Mucosa of descending colon (tissue), 3 donors: Measurements from ENCODE around the gene CERS6. TPM values are rescaled to one million over a fixed set of nuclear protein-coding genes. Genes with fewer than 3 reads are reported as not detected.

ENCODE experiments used
- ATAC-seq: fragments of 200-7000 bp; cut with Tn5 transposase; one replicate; pipeline ENCODE4 v1.9.1; 2020; ENCODE audit warnings: mild to moderate bottlenecking, moderate library complexity
- DNase-seq, 3 donors: peaks; one replicate each; pipeline ENCODE4 v3.0.0-alpha.2; 2020
- H3K36me3 ChIP-seq: fragments of 200-600 bp; one replicate; pipeline ENCODE4 v1.8.0; 2021; ENCODE audit warnings: low read depth, mild to moderate bottlenecking
- H3K4me1 ChIP-seq: fragments of 200-600 bp; one replicate; pipeline ENCODE4 v1.8.0; 2021; ENCODE audit warnings: low read depth, mild to moderate bottlenecking
- H3K4me3 ChIP-seq: fragments of 200-600 bp; one replicate; pipeline ENCODE4 v1.8.0; 2021; ENCODE audit warnings: mild to moderate bottlenecking
- H3K9me3 ChIP-seq: fragments of 200-600 bp; one replicate; pipeline ENCODE4 v1.8.0; 2021; ENCODE audit warnings: mild to moderate bottlenecking
- CTCF ChIP-seq: fragments of 200-600 bp; IDR thresholded peaks from one replicate; pipeline ENCODE4 v1.8.0; 2022; ENCODE audit warnings: antibody characterized with exemption, mild to moderate bottlenecking
- intact Hi-C, 2 donors: fragments of 100-400 bp; cut with DNase I in 1 of 2; cut with micrococcal nuclease in 1 of 2; formaldehyde crosslinking; loops; one replicate each; pipeline versions ENCODE4 v1.11.0 to v1.11.1; 2022; cut with DNase I, micrococcal nuclease
- total RNA-seq, 3 donors: library from RNA; stranded (reverse); fragmentation: NEBNext Ultra II Directional in 2 of 3; extraction: Animal tissue kit (Norgen Biotek cat#: 25700) in 2 of 3; gene quantifications; one replicate each; pipeline versions ENCODE4 v1.2.1 to v1.2.4, GENCODE V29; 2021 to 2023
- donor health status: DM: no; HTN: no; CAD: no; lungs with moderate emphysema.
- donor health status: DM: no; HTN: no; CAD: no.
- donor health status: DM: no; HTN: yes; CAD: no.

CERS6 gene
- total RNA-seq, 3 donors from 2014 or later: 27.4 to 67.2 (median 65.0) TPM

DNA sequence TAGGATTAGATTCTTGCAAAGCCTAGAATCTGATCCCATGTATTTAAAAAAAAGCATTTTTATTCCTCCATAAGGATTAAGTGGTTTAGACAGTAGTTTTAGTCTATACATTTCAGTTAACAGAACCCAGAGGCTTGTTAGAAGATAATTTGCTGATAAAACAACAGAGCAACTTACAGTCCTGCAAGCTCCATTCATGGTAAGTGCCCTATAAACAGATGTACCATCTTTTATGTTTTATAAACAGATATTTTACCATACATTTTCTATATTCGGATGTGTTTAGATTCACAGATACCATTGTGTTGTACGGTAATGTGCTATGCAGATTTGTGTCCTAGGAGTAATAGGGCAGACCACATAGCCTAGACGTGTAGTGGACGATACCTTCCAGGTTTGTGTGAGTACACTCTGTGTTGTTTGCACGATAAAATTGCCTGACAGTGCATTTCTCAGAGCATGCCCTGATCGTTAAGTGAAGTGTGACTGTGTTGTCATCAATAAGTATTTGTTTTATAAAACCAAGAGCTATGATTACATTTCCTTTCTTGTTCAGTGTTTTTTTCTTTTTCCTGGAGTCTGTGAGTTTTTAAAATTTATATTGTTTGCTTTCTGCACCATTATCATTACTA lies 54.2 kb downstream of the CERS6 start:
- no peak for ATAC-seq
- no peaks in the 10 kb centered on the region for H3K9me3 ChIP-seq
- no peak overlapping the region for H3K4me3 ChIP-seq
- DNase-seq: no peak
- intact Hi-C loops: no loop called here
- H3K36me3 ChIP-seq: no peaks in the 10 kb centered on the region
- TF ChIP-seq CTCF: no peak
- H3K4me1 ChIP-seq: no peaks in the 10 kb centered on the region

DNA sequence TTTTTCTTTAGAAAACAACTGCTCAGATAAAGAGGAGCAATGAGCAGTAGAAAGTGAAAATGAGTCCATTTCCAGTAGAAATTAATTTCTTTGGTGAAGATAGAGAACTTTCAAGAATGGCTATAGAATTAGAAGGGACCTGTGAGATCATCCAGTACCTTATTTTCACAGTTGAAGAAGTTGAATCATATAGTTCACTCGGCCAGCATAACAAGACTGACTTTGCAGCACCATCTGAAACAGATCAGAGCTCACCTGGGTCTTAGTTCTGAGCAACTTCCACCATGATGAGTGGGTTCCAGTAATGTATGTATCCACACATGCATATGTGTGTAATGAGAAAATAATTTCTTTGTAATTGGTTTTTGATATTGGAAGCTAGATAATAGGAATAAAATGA lies 58.6 kb downstream of the CERS6 start:
- intact Hi-C loops: no loop called here
- Histone ChIP-seq H3K36me3 (no peaks in the 10 kb centered on the region), H3K9me3 (no peaks in the 10 kb centered on the region), H3K4me1 (no peaks in the 10 kb centered on the region), H3K4me3 (no peak overlapping the region)
- no peak for TF ChIP-seq CTCF
- ATAC-seq: no peak
- no peak for DNase-seq

GRCh38 chr2:168515502-168515901 lies 59.4 kb downstream of the CERS6 start:
- H3K36me3 ChIP-seq: no peaks in the 10 kb centered on the region
- no peaks in the 10 kb centered on the region for H3K4me1 ChIP-seq
- DNase-seq (no peak), ATAC-seq (no peak)
- no peak for TF ChIP-seq CTCF
- no peaks in the 10 kb centered on the region for H3K9me3 ChIP-seq
- no peak overlapping the region for H3K4me3 ChIP-seq
- intact Hi-C loops: no loop called here

DNA sequence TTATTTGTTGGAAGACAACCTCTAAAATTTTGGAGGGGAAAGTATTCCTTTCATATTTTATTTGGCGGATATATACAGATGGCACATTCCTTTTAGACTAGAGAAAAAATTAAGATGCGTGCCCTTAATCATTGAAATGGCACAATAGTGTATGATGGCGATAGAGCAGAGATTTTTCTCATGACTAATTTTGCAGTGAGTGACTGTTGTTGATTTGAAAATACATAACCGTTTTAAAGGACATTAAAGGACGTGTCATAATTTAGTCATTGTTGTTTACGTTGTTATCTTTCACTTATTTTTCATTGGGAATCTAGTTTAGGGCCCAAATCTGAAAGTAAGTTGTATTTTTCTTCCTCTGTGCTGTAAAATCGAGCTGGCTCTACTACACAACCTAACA lies 61.7 kb downstream of the CERS6 start:
- intact Hi-C loops: no loop called here
- DNase-seq (no peak), ATAC-seq (no peak)
- Histone ChIP-seq H3K4me3 (no peak overlapping the region), H3K4me1 (no peaks in the 10 kb centered on the region), H3K36me3 (no peaks in the 10 kb centered on the region), H3K9me3 (no peaks in the 10 kb centered on the region)
- TF ChIP-seq CTCF: no peak

DNA sequence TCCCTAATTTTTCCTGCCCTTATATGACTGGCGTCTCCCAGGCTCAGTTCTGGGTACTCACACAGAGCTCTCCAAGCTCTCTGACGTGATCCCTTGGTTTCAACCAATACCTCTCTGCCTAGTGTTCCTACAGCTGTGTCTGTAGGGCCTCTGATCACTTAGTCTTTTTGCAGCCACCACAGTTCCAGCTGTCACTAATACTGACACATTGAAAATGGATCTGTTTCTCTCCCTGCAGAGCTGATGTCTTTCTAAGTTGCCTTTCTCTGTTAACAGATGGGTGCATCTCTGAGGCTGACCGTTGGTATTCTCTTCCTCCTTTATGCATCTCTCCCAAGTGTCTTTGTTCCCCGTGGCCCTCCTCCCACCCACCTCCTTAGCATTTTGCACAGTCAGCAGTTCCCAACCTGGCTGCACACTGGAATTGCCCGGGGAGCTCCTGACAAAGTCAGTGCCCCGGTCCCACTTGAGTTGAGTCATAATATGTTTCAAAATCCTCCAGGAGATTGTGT lies 62.5 kb downstream of the CERS6 start:
- intact Hi-C loops: no loop called here
- DNase-seq (no peak), ATAC-seq (peak; percentile 75)
- TF ChIP-seq CTCF: no peak
- H3K4me1 ChIP-seq: no peaks in the 10 kb centered on the region
- H3K4me3 ChIP-seq: no peak overlapping the region
- H3K9me3 ChIP-seq: no peaks in the 10 kb centered on the region
- no peaks in the 10 kb centered on the region for H3K36me3 ChIP-seq
